H9 (cell line): ENCODE measurements around the gene TSHZ1. TPM values are rescaled to one million over a fixed set of nuclear protein-coding genes. Genes with fewer than 3 reads are reported as not detected.

Experiments
- DNase-seq: peaks from one replicate; pipeline ENCODE4 v3.0.0-alpha.2; 2017
- H2AFZ ChIP-seq: one replicate; pipeline ENCODE4 v1.6.1; 2013; ENCODE audit warnings: mild to moderate bottlenecking, low read length, control low read depth, moderate library complexity
- H2AK5ac ChIP-seq: 2 replicates; pipeline ENCODE4 v1.6.1; 2013; ENCODE audit warnings: low read length, control low read depth, mixed read lengths; ENCODE audit not compliant: insufficient read length
- H2BK120ac ChIP-seq: one replicate; pipeline ENCODE4 v1.6.1; 2013; ENCODE audit warnings: low read depth, mild to moderate bottlenecking, low read length, control low read depth, inconsistent platforms; ENCODE audit not compliant: poor library complexity, severe bottlenecking
- H2BK12ac ChIP-seq: 2 replicates; pipeline ENCODE4 v1.6.1; 2013; ENCODE audit warnings: low read length, control low read depth, mixed read lengths, low read depth; ENCODE audit not compliant: insufficient read length
- H2BK15ac ChIP-seq: 2 replicates; pipeline ENCODE4 v1.6.1; 2013; ENCODE audit warnings: low read depth, low read length, control low read depth
- H2BK20ac ChIP-seq: one replicate; pipeline ENCODE4 v1.6.1; 2013; ENCODE audit warnings: low read depth, mild to moderate bottlenecking, low read length, control low read depth, inconsistent platforms; ENCODE audit not compliant: poor library complexity, severe bottlenecking
- H2BK5ac ChIP-seq: 2 replicates; pipeline ENCODE4 v1.6.1; 2013; ENCODE audit warnings: low read length, control low read depth, mixed read lengths; ENCODE audit not compliant: insufficient read length
- H3K14ac ChIP-seq: 2 replicates; pipeline ENCODE4 v1.6.1; 2013; ENCODE audit warnings: low read length, control low read depth; ENCODE audit not compliant: insufficient read depth
- H3K18ac ChIP-seq: 2 replicates; pipeline ENCODE4 v1.6.1; 2013; ENCODE audit warnings: low read depth, mild to moderate bottlenecking, mixed read lengths, low read length, control low read depth; ENCODE audit not compliant: insufficient read length
- H3K23ac ChIP-seq: 2 replicates; pipeline ENCODE4 v1.6.1; 2013; ENCODE audit warnings: low read length, control low read depth, mixed read lengths, low read depth; ENCODE audit not compliant: insufficient read length
- H3K23me2 ChIP-seq: 2 replicates; pipeline ENCODE4 v1.6.1; 2013; ENCODE audit warnings: low read depth, mild to moderate bottlenecking, mixed read lengths, low read length, control low read depth; ENCODE audit not compliant: insufficient read length, poor library complexity, severe bottlenecking
- H3K27ac ChIP-seq: 2 replicates; pipeline ENCODE4 v1.5.1; 2013; ENCODE audit warnings: low read length, control low read depth, mixed read lengths, low read depth; ENCODE audit not compliant: insufficient read length
- H3K27me3 ChIP-seq: 2 replicates; pipeline ENCODE4 v1.6.1; 2013; ENCODE audit warnings: low read length, control low read depth, inconsistent platforms; ENCODE audit not compliant: insufficient read depth
- H3K4ac ChIP-seq: 2 replicates; pipeline ENCODE4 v1.6.1; 2013; ENCODE audit warnings: low read depth, mild to moderate bottlenecking, control low read depth, inconsistent platforms, low read length, moderate library complexity
- H3K4me1 ChIP-seq: 2 replicates; pipeline ENCODE4 v1.6.1; 2013; ENCODE audit warnings: low read length, control low read depth, inconsistent platforms; ENCODE audit not compliant: insufficient read depth
- H3K4me2 ChIP-seq: 2 replicates; pipeline ENCODE4 v1.6.1; 2013; ENCODE audit warnings: low read length, control low read depth, mixed read lengths; ENCODE audit not compliant: insufficient read length, insufficient read depth
- H3K56ac ChIP-seq: 2 replicates; pipeline ENCODE4 v1.6.1; 2013; ENCODE audit warnings: low read depth, mild to moderate bottlenecking, mixed read lengths, low read length, control low read depth; ENCODE audit not compliant: insufficient read length
- H3K79me1 ChIP-seq: 2 replicates; pipeline ENCODE4 v1.6.1; 2013; ENCODE audit warnings: low read depth, mild to moderate bottlenecking, moderate library complexity, low read length, control low read depth, inconsistent platforms; ENCODE audit not compliant: insufficient read depth, poor library complexity, severe bottlenecking
- H3K79me2 ChIP-seq: 2 replicates; pipeline ENCODE4 v1.6.1; 2013; ENCODE audit warnings: low read length, control low read depth, inconsistent platforms; ENCODE audit not compliant: insufficient read depth
- H3K9ac ChIP-seq: 2 replicates; pipeline ENCODE4 v1.6.1; 2013; ENCODE audit warnings: low read length, control low read depth, mixed read lengths; ENCODE audit not compliant: insufficient read length; ENCODE audit errors: extremely low read depth
- H3K9me3 ChIP-seq: one replicate; pipeline ENCODE4 v1.6.1; 2013; ENCODE audit warnings: low read depth, low read length, inconsistent platforms; ENCODE audit not compliant: control insufficient read depth
- H3T11ph ChIP-seq: one replicate; pipeline ENCODE4 v1.6.1; 2013; ENCODE audit warnings: mild to moderate bottlenecking, low read length, control low read depth, inconsistent platforms
- H4K20me1 ChIP-seq: one replicate; pipeline ENCODE4 v1.6.1; 2013; ENCODE audit not compliant: control insufficient read depth, insufficient read length, insufficient read depth
- H4K5ac ChIP-seq: 2 replicates; pipeline ENCODE4 v1.6.1; 2013; ENCODE audit warnings: low read depth, mild to moderate bottlenecking, mixed read lengths, low read length, control low read depth; ENCODE audit not compliant: insufficient read length
- H4K8ac ChIP-seq: replicated peaks from 2 replicates; pipeline ENCODE4 v1.6.1; 2013; ENCODE audit warnings: low read length, control low read depth, mixed read lengths, low read depth; ENCODE audit not compliant: insufficient read length
- H4K91ac ChIP-seq: 2 replicates; pipeline ENCODE4 v1.6.1; 2013; ENCODE audit warnings: low read depth, mild to moderate bottlenecking, moderate library complexity, mixed read lengths, low read length, control low read depth; ENCODE audit not compliant: insufficient read length
- H3K27ac Mint-ChIP-seq, 3 experiments: 2 replicates in 2 of 3; 3 replicates in 1 of 3; pipeline ENCODE4 v1.8.0; 2020 to 2021; ENCODE audit warnings: mixed read lengths in 3 of 3, mild to moderate bottlenecking in 1 of 3, moderate library complexity in 1 of 3
- H3K27me3 Mint-ChIP-seq: 2 replicates; pipeline ENCODE4 v1.8.0; 2021; ENCODE audit warnings: low read depth, mild to moderate bottlenecking, moderate library complexity, mixed read lengths
- H3K36me3 Mint-ChIP-seq, 3 experiments: 2 replicates in 2 of 3; 3 replicates in 1 of 3; pipeline ENCODE4 v1.8.0; 2020 to 2021; ENCODE audit warnings: low read depth in 3 of 3, mixed read lengths in 3 of 3; ENCODE audit not compliant: insufficient read depth in 1 of 3
- H3K4me1 Mint-ChIP-seq, 2 experiments: 2 replicates each; pipeline ENCODE4 v1.8.0; 2020; ENCODE audit warnings: mixed read lengths in 2 of 2
- H3K4me3 Mint-ChIP-seq, 2 experiments: 2 replicates in 1 of 2; 3 replicates in 1 of 2; pipeline ENCODE4 v1.8.0; 2020 to 2021; ENCODE audit warnings: mild to moderate bottlenecking in 2 of 2, mixed read lengths in 2 of 2, moderate library complexity in 1 of 2
- H3K9me3 Mint-ChIP-seq, 2 experiments: 2 replicates in 1 of 2; 3 replicates in 1 of 2; pipeline ENCODE4 v1.8.0; 2020; ENCODE audit warnings: mild to moderate bottlenecking in 2 of 2, mixed read lengths in 2 of 2, moderate library complexity in 1 of 2
- CTCF ChIP-seq: fragments of 200-600 bp; sonication (generic); conservative IDR thresholded peaks from 3 replicates; pipeline ENCODE4 v1.8.0; 2021; ENCODE audit warnings: antibody characterized with exemption, mild to moderate bottlenecking
- WGBS: extraction: QIAGEN DNeasy Blood & Tissue Kit; methylation state at CpG from one replicate; pipeline ENCODE4 v1.1.7; 2013; ENCODE audit warnings: missing lambda C conversion rate, low lambda C conversion rate, mixed read lengths; ENCODE audit not compliant: insufficient read length; ENCODE audit errors: extremely low coverage; 5-methylcytosine and 5-hydroxymethylcytosine counted together
- total RNA-seq: library from RNA; stranded (reverse); gene quantifications from 2 replicates; pipeline ENCODE4 v1.2.1, GENCODE V29; 2021

The TSHZ1 gene
- total RNA-seq, 1 experiment from 2014 or later: 0.15 TPM

- peaks cover 18% of the 10 kb centered on the region for H3K23me2 ChIP-seq
- no peak overlapping the region for H3K23ac ChIP-seq
- peaks cover 46% of the 10 kb centered on the region for H3K27me3 ChIP-seq
- no peak overlapping the region for H2BK20ac ChIP-seq
- no peak overlapping the region for H3K4me2 ChIP-seq
- H3K27ac ChIP-seq: no peak overlapping the region
- H3K79me2 ChIP-seq: no peaks in the 10 kb centered on the region
- H4K20me1 ChIP-seq: no peaks in the 10 kb centered on the region
- H4K91ac ChIP-seq: no peak overlapping the region
- Mint-ChIP-seq H3K4me3 (no peak overlapping the region; a peak in 1 of 5 replicates), H3K27me3 (peaks cover 80% of the 10 kb centered on the region), H3K9me3 (no peaks in the 10 kb centered on the region; a peak in 1 of 5 replicates), H3K4me1 (peaks cover 28 to 29% of the 10 kb centered on the region in 2 experiments), H3K27ac (no peak overlapping the region), H3K36me3 (no peaks in the 10 kb centered on the region; a peak in 2 of 7 replicates)
- no peak overlapping the region for H2BK5ac ChIP-seq
- H3K18ac ChIP-seq: no peak overlapping the region
- H3K4ac ChIP-seq: no peak overlapping the region
- DNase-seq: no peak
- no peak overlapping the region for H3T11ph ChIP-seq
- no peak for TF ChIP-seq CTCF
- no peak overlapping the region for H2BK15ac ChIP-seq
- H2AK5ac ChIP-seq: no peak overlapping the region
- H3K9me3 ChIP-seq: no peaks in the 10 kb centered on the region
- no peak overlapping the region for H2BK120ac ChIP-seq
- H3K56ac ChIP-seq: no peak overlapping the region
- H4K5ac ChIP-seq: no peak overlapping the region
- no peak overlapping the region for H2BK12ac ChIP-seq
- no CpG with 5 or more reads among the region's 6 CpGs for WGBS
- H3K4me1 ChIP-seq: no peaks in the 10 kb centered on the region; the same call in 1 of the 2 replicates
- no peaks in the 10 kb centered on the region for H3K79me1 ChIP-seq
- H2AFZ ChIP-seq: no peak overlapping the region
- no peak overlapping the region for H3K14ac ChIP-seq
- no peak overlapping the region for H3K9ac ChIP-seq
- H4K8ac ChIP-seq: no peak overlapping the region
These were observed 7.8 kb upstream of the TSHZ1 start for GRCh38 chr18:75202696-75203365.
